HEK293T (cell line): ENCODE data around the gene GFY.

Experiments
- ARNT ChIP-seq: fragments of 450-650 bp; IDR thresholded peaks from 2 replicates; pipeline ENCODE4 v1.6.1; 2017; ENCODE audit warnings: mild to moderate bottlenecking
- BHLHE40 ChIP-seq: fragments of 450-650 bp; IDR thresholded peaks from 2 replicates; pipeline ENCODE4 v1.6.1; 2016; ENCODE audit warnings: mild to moderate bottlenecking, moderate library complexity, borderline replicate concordance
- CTBP1 ChIP-seq: fragments of 450-650 bp; IDR thresholded peaks from 2 replicates; pipeline ENCODE4 v1.6.1; 2016; ENCODE audit warnings: borderline replicate concordance
- ELF4 ChIP-seq: fragments of 450-650 bp; IDR thresholded peaks from 2 replicates; pipeline ENCODE4 v1.6.1; 2017; ENCODE audit warnings: antibody characterized with exemption
- FOXM1 ChIP-seq: fragments of 450-650 bp; IDR thresholded peaks from 2 replicates; pipeline ENCODE4 v1.6.1; 2017; ENCODE audit warnings: mild to moderate bottlenecking, borderline replicate concordance
- L3MBTL2 ChIP-seq: fragments of 450-650 bp; conservative IDR thresholded peaks from 2 replicates; pipeline ENCODE4 v1.6.1; 2016; ENCODE audit warnings: mild to moderate bottlenecking
- LEF1 ChIP-seq: fragments of 450-650 bp; IDR thresholded peaks from 2 replicates; pipeline ENCODE4 v1.6.1; 2017; ENCODE audit warnings: mild to moderate bottlenecking, borderline replicate concordance
- NFRKB ChIP-seq: fragments of 450-650 bp; IDR thresholded peaks from 2 replicates; pipeline ENCODE4 v1.6.1; 2016; ENCODE audit warnings: mild to moderate bottlenecking, moderate library complexity
- SP1 ChIP-seq: fragments of 450-650 bp; IDR thresholded peaks from 2 replicates; pipeline ENCODE4 v1.6.1; 2017
- SUZ12 ChIP-seq: fragments of 450-650 bp; IDR thresholded peaks from 2 replicates; pipeline ENCODE4 v1.6.1; 2016; ENCODE audit warnings: mild to moderate bottlenecking
- TARDBP ChIP-seq: fragments of 450-650 bp; IDR thresholded peaks from 2 replicates; pipeline ENCODE4 v1.6.1; 2016
- ZNF384 ChIP-seq: fragments of 450-650 bp; IDR thresholded peaks from 2 replicates; pipeline ENCODE4 v1.6.1; 2016

DNA sequence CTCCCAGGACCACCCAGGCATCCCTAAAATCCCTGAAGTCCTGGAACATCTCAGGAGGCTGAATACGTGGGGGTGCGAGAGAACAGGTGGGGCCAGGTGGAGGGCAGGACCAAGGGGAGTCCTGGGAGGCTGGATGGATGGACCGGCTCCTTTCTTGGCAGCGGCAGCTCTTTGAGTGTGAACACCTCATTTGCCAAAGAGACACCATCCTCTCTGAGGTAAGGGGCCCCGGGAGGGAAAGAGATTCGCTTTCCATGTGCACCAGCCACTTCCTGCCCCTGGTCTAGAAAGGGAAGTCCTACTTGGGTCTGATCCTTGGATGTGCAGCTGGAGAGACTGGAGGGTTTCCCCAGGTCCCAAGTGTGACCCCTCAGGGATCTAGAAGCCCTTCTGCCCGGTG is 18.1 kb upstream of the GFY start:
- no peak for TF ChIP-seq ELF4
- no peak for TF ChIP-seq SP1
- TF ChIP-seq ARNT: no peak
- TF ChIP-seq CTBP1: no peak
- no peak for TF ChIP-seq ZNF384
- TF ChIP-seq SUZ12: no peak
- TF ChIP-seq FOXM1: no peak
- no peak for TF ChIP-seq TARDBP
- no peak for TF ChIP-seq L3MBTL2
- TF ChIP-seq BHLHE40: no peak
- TF ChIP-seq NFRKB: no peak
- TF ChIP-seq LEF1: no peak
